Central memory CD4-positive, alpha-beta T cell (primary cell): ENCODE results near the gene GMDS.

ENCODE experiments used
- DNase-seq: peaks from one replicate; pipeline ENCODE4 v3.0.0; 2022

GMDS gene

DNA sequence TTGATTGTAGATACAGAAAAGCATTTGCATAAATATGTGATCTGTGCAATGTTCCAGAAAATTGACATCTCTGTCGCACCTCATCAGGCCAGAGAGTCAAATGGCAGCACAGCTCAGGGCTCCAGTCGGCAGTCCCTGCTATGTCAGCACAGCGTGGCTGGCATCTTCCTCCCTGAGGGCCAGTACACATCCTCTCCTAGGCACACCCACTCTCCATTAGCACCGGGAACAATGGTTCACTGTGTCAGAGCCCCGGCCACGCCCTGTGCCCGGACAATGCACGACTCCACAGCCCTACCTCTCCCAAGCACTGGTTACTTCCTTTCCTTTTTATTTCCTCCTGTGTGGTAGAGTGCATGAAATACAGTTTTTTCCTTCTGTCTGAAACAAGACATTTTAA is 520.8 kb downstream of the GMDS start:
- no peak for DNase-seq

- no peak for DNase-seq
These were observed 521.3 kb downstream of the GMDS start for GRCh38 chr6:1724124-1724523.

DNA sequence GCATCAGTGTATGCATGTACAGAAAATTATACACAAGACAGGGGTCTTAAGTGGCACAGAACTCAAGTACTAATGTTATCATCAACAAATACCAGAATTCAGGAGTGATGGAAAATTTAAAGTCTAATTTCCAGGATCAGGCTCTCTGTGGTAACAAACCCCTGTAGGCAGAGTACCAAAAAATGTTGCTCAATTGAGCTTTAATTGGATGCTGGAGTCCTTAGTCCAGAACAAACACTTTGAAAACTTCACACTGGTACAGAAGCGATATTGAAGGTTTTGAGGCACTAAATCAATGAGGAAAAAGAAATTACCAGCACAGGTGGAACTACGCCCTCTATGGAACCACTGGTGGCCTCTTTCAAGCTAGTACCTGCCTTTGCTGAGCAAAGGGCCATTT is 522.6 kb downstream of the GMDS start:
- no peak for DNase-seq

- no peak for DNase-seq
These were observed 524.6 kb downstream of the GMDS start for GRCh38 chr6:1720620-1721322.

- no peak for DNase-seq
These were observed 525.5 kb downstream of the GMDS start for GRCh38 chr6:1719922-1720321.

DNA sequence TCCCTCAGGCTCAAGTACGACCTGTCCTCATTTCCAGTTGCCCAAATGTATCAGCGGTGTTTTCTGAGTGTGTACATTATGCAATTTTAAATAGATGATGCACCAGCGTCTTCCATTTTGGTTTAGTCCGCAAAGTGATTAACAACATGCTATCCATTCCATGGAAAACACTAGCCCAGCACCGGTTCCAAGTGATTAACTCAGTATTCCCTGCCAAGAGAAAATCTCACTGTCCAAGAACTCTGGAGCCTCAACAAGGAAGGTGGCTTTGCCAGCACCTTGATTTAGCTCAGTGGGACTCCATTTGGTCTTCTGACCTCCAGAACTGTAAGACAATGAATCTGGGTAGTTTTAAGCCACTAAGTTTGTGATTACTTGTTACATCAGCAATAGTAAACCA is 528.5 kb downstream of the GMDS start:
- DNase-seq: no peak

DNA sequence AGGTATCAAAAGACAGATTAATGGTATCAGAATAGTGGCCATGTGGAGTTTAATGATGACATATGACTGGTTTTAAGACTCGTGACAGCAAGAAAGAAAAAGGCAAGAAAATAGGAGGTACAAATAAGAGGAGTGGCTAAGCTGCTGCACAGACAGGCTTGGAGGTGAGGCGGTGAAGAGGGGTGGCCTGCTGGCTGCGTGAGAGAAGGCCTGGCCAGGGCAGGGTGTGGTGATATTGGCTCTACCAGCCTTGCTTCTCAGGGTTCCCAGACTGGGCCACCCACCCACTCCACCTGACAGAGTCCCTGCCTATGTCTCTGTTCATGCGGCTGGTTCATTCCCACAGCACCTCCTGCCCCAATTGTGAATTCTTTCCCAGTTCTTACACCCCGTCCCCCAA is 529.0 kb downstream of the GMDS start:
- no peak for DNase-seq

- DNase-seq: no peak
These were observed 530.1 kb downstream of the GMDS start for GRCh38 chr6:1715336-1715735.

- DNase-seq: no peak
These were observed 530.8 kb downstream of the GMDS start for GRCh38 chr6:1714654-1715053.

- no peak for DNase-seq
These were observed 532.3 kb downstream of the GMDS start for GRCh38 chr6:1713016-1713600.

DNA sequence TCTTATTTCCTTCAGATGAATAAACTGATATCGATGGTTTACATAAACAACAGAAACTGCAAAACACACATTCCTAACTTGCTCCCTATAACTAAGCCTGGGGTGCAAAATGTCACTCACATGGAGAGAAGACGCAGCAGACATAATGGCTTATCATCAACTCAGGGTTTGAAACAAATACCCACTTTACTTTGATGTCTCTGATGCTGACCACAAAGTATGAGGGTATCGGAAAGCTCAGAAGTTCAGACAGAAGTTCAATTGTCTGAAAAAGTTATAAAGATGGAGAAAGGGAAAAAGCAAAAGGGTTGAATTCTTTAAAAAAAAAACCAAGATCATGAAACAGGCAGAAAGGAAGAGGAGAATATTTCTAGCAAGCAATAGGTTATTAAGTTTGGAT is 533.0 kb downstream of the GMDS start:
- no peak for DNase-seq

GRCh38 chr6:1711136-1711535 is 534.3 kb downstream of the GMDS start:
- DNase-seq: no peak

DNA sequence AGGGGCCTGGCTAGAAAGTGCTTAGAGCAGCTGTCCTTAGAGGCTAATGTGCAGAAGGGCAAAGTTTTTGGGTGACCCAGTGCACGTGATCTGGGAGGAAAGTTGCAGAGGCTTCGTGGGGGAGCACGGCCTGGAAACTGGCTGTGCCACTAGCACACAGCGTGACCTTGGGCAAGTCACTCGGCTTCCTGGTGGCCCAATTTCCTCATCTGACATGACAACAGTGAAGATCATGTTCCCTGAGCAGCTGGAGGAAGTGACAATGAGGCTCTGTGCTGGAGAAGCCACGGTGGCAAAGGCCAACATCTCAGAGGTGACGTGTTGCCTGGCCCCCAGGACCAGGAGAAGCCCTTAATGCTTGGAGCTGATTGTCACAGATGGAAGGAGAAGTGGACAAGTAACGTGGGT is 536.2 kb downstream of the GMDS start:
- DNase-seq: no peak

DNA sequence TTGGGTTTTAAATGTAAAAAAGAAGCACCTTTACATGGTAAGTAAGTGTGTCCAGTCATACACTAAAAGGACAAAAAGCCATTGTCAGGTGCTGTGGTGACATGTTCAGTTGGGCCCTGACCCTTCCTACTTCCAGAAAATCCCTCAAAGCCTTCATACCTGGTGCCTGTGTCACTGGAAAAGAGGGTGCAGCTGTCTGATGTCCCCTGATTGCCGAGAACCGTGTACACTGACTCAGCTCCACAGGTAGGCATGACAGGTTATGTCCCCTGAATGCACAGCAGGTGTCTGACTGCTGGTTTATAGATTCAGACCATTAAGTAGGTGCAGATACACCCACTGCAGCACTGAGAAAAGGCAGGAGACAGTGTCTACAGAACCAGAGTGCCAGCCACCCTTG is 536.6 kb downstream of the GMDS start:
- DNase-seq: no peak

- no peak for DNase-seq
These were observed 537.3 kb downstream of the GMDS start for GRCh38 chr6:1708122-1708521.

DNA sequence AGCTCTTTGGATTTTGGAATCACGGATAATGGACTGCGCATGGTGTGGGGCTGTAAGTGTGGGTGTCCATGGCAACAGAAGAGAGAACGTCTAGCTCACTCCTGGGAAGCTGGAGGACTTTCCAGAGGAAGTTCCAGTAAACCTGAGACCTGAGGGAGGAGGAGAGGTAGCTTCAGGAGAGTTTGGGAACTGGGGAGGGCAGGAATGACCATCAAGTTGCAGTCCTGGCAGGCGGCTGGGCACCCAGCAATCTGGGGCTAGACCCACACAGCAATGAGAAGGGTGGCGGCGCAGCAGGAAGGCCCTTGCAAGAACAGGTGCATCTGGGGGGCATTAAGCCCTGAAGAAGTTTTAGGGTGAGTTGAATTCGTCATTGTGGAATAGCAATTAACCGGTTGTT is 539.8 kb downstream of the GMDS start:
- no peak for DNase-seq

DNA sequence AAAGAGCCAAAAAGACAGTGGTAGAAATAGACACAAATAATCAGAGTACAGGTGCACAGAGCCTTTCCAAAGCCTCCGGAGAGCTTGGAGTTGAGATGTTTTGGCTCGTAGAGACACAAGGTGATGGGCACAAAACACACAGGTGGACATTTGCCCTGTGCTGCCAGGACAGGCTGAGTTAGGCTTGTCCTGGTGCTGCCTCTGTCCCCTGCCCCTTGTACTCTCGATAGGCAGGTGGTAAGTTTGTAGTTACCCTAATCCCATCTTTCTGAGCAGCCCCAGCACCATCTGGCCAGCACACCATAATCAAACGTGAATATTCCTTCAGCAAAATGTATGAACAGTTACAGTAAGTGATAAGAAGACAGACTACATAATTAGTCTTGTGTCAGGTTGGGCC is 540.2 kb downstream of the GMDS start:
- no peak for DNase-seq

DNA sequence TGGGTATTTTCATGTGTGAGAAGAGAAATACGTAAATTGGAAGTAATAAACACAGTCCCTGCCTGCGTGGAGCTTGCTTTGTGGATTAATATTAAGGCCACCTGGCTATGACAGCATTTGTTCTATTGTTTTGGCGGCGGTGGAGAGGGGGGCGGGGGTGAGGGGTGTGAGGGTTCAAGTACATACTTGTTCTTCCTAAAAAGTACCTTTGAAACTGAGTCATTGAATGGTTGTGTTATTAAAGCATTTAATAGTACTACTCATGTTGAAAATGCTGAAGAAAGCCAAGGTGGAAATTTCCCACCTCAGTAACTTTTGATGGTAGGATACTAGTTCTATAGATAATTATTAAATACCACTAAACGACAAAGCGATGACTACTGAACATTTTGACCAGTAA is 540.7 kb downstream of the GMDS start:
- no peak for DNase-seq

GRCh38 chr6:1703923-1704322 is 541.5 kb downstream of the GMDS start:
- DNase-seq: no peak

DNA sequence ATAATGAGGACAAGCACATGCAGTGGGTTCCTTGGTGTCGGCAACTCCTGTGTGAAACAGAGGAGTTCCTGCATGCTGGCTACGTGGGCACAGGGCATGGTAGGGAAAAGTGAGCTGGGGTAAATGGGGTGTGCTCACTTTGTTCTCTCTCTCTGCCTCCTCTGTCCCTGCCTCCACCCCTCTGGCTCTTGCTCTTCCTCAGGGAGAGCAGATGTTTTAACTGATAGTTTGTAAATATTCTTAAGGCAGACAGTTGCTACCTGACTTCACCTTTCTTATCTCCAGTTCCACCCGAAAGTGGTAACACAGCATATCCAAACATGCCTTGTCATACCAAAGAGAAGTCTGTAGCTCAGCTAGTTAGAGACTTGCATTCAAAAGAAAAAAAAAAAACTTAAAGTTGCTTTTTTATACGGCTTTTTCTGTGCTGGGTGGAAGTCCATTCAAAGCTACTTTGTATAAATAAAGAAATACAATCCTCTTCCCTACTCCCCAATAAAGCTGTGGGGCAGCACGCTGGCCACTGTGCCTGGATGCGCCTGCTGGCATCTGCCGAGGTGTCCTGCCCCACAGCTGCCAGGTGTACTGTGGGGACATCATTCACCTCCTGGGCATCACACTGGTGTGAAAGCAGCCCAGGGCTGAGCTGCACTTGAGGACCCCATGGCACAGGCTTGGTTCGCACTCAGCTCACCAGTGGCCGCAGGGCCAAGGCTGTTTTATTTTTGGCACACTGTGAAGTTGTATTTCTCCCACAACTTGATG is 542.1 kb downstream of the GMDS start:
- DNase-seq: no peak

DNA sequence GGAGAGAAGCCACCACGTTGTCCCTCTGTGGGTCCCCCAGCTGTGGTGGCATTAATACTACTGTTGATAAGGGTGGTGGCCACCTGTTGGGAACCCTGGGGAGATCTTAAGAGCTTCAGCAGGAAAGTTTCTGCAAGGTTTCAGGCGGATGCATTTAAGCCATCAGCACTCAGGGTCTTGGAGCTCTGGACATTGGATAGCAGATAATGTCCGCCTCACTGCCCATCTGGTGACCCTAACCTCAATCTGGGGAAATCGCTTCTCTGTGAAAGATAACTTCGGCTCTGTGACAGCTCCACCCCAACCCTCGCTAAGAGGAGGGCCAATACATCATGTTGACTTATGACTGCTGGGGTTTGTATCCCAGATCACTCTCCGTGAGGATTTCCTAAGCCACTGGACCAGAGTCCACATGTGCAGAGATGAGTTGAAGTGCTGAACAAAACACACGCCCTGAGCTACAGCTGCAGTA is 542.8 kb downstream of the GMDS start:
- no peak for DNase-seq

GRCh38 chr6:1701668-1702353 is 543.6 kb downstream of the GMDS start:
- no peak for DNase-seq

- DNase-seq: no peak
These were observed 545.0 kb downstream of the GMDS start for GRCh38 chr6:1700278-1700967.
